NOMO-1 (cell line): ENCODE results near the gene ARL8B.
A peak's percentile ranks its signal among the peaks of the same experiment; 100 is the strongest.
"Not testable (repeated sequence)": the region's sequence is repeated elsewhere in the genome, so short reads cannot be mapped to it uniquely, and the experiment has no call there.

ENCODE experiments used
- DNase-seq, 2 experiments: peaks; one replicate each; lab custom pipeline; 2025; ENCODE audit not compliant: unreplicated experiment in 2 of 2; lab: John Stamatoyannopoulos, UW

ARL8B gene

GRCh38 chr3:5122030-5122740 is at the start of gene ARL8B:
Gene ARL8B (plus strand): TSS chr3:5122292. CDS start chr3:5122466, 174 bp downstream.
- peak; percentile 77 to 88 for DNase-seq

- DNase-seq, result no peak
Observed at GRCh38 chr3:5073374-5074085, 48.6 kb upstream of the ARL8B start.

GRCh38 chr3:5078151-5078550 is 43.9 kb upstream of the ARL8B start:
- DNase-seq, result no peak

GRCh38 chr3:5079761-5080160 is 42.3 kb upstream of the ARL8B start:
- no peak for DNase-seq

- DNase-seq, result no peak
Observed at GRCh38 chr3:5080779-5081550, 41.1 kb upstream of the ARL8B start.

- DNase-seq, result peak in 1 of 2 experiments; percentile 21
Observed at GRCh38 chr3:5081973-5082788, 39.9 kb upstream of the ARL8B start.

- DNase-seq, result no peak
Observed at GRCh38 chr3:5082789-5083115, 39.3 kb upstream of the ARL8B start.

GRCh38 chr3:5084224-5084623 is 37.9 kb upstream of the ARL8B start:
- DNase-seq, result no peak

- DNase-seq, result no peak
Observed at GRCh38 chr3:5086708-5087107, 35.4 kb upstream of the ARL8B start.

GRCh38 chr3:5087209-5087608 is 34.9 kb upstream of the ARL8B start:
- DNase-seq, result no peak

GRCh38 chr3:5090197-5090596 is 31.9 kb upstream of the ARL8B start:
- no peak for DNase-seq

GRCh38 chr3:5092018-5092417 is 30.1 kb upstream of the ARL8B start:
- DNase-seq, result no peak

GRCh38 chr3:5093731-5094130 is 28.4 kb upstream of the ARL8B start:
- DNase-seq, result no peak

GRCh38 chr3:5095886-5096285 is 26.2 kb upstream of the ARL8B start:
- DNase-seq, result no peak

GRCh38 chr3:5096336-5097008 is 25.6 kb upstream of the ARL8B start:
- no peak for DNase-seq

GRCh38 chr3:5098346-5098745 is 23.7 kb upstream of the ARL8B start:
- no peak for DNase-seq

- DNase-seq, result no peak
Observed at GRCh38 chr3:5102532-5102931, 19.6 kb upstream of the ARL8B start.

GRCh38 chr3:5103743-5104142 is 18.3 kb upstream of the ARL8B start:
- DNase-seq, result no peak

GRCh38 chr3:5105050-5105449 is 17.0 kb upstream of the ARL8B start:
- no peak for DNase-seq

GRCh38 chr3:5106371-5106770 is 15.7 kb upstream of the ARL8B start:
- not testable (repeated sequence) for DNase-seq
